K562 (cell line): ENCODE data around the gene NDUFAF2. TPM values are rescaled to one million over a fixed set of nuclear protein-coding genes. Genes with fewer than 3 reads are reported as not detected.

Experiments used
- MAFG ChIP-seq: fragments of 450-650 bp; conservative IDR thresholded peaks from 2 replicates; pipeline ENCODE4 v1.6.1; 2016; ENCODE audit warnings: missing genetic modification characterization, missing compliant biosample characterization
- NELFE ChIP-seq: IDR thresholded peaks from 2 replicates; pipeline ENCODE4 v1.6.1; 2011; ENCODE audit warnings: mild to moderate bottlenecking; ENCODE audit not compliant: insufficient read depth, insufficient read length
- PHF8 ChIP-seq: fragments of 200-600 bp; sonication (generic); IDR thresholded peaks from 2 replicates; pipeline ENCODE4 v1.6.1; 2012; ENCODE audit warnings: mixed run types, mild to moderate bottlenecking, inconsistent platforms, low read length, moderate library complexity, borderline replicate concordance
- POLR2G ChIP-seq: fragments of 200-400 bp; formaldehyde crosslinking; IDR thresholded peaks from 2 replicates; pipeline ENCODE4 v1.6.1; 2017; ENCODE audit warnings: low read depth, mild to moderate bottlenecking, antibody characterized with exemption, low read length, moderate library complexity
- PTTG1 ChIP-seq: fragments of 450-650 bp; IDR thresholded peaks from 2 replicates; pipeline ENCODE4 v1.6.1; 2016; ENCODE audit warnings: low read depth, mild to moderate bottlenecking, missing genetic modification characterization, missing compliant biosample characterization
- RBM39 ChIP-seq: fragments of 200-400 bp; formaldehyde crosslinking; optimal IDR thresholded peaks from 2 replicates; pipeline ENCODE3; 2018; ENCODE audit warnings: low read depth, low read length
- SIN3A ChIP-seq, 2 experiments: fragments of 150-350 bp in 1 of 2; IDR thresholded peaks; 2 replicates each; pipeline ENCODE4 v1.6.1; 2011 to 2016; ENCODE audit warnings: borderline replicate concordance in 2 of 2, low read depth in 2 of 2, low read length in 2 of 2, mild to moderate bottlenecking in 2 of 2, moderate library complexity in 2 of 2; ENCODE audit not compliant: control insufficient read depth in 1 of 2
- SREBF1 ChIP-seq: fragments of 150-350 bp; IDR thresholded peaks from 2 replicates; pipeline ENCODE4 v1.6.1; 2014; ENCODE audit warnings: antibody characterized with exemption, low read depth, low read length, borderline replicate concordance
- TAF15 ChIP-seq: fragments of 200-400 bp; formaldehyde crosslinking; IDR thresholded peaks from 2 replicates; pipeline ENCODE4 v1.6.1; 2017; ENCODE audit warnings: mild to moderate bottlenecking, low read depth, low read length, moderate library complexity
- TEAD4 ChIP-seq, 2 experiments: sonication (generic) in 1 of 2; formaldehyde crosslinking in 1 of 2; IDR thresholded peaks; 2 replicates each; pipeline versions ENCODE4 v1.6.1 to v1.8.0; 2012 to 2022; ENCODE audit warnings: borderline replicate concordance in 1 of 2, inconsistent platforms in 1 of 2, low read length in 1 of 2, mild to moderate bottlenecking in 1 of 2, missing genetic modification reagents in 1 of 2
- TOE1 ChIP-seq, 2 experiments: fragments of 450-650 bp in 1 of 2; sonication (generic) in 1 of 2; formaldehyde crosslinking in 1 of 2; IDR thresholded peaks; 2 replicates each; pipeline versions ENCODE4 v1.7.1 to v1.8.0; 2016 to 2022; ENCODE audit warnings: borderline replicate concordance in 2 of 2, mild to moderate bottlenecking in 2 of 2, antibody characterized with exemption in 1 of 2, inconsistent platforms in 1 of 2, low read depth in 1 of 2, missing genetic modification reagents in 1 of 2, moderate library complexity in 1 of 2
- ZBTB17 ChIP-seq: fragments of 450-650 bp; formaldehyde crosslinking; IDR thresholded peaks from 2 replicates; pipeline ENCODE4 v1.4.0; 2020; ENCODE audit warnings: mild to moderate bottlenecking
- ZC3H11A ChIP-seq: IDR thresholded peaks from 2 replicates; pipeline ENCODE4 v1.6.1; 2012; ENCODE audit warnings: low read depth, low read length, improper control_type of control experiment
- polyA plus RNA-seq, 8 experiments: library from polyadenylated mRNA; depleted of rRNA in 4 of 8; stranded (reverse) in 5 of 8; unstranded in 3 of 8; fragments of >200 nt; fragmentation: Nextera tagmentation in 2 of 8; fragmentation: Illumina TruSeq in 1 of 8; extraction: Ambion mirVana in 2 of 8; extraction: Trizol in 1 of 8; gene quantifications; 2 replicates each; pipeline versions ENCODE4 v1.2.1 to v1.2.3, GENCODE V29; 2011 to 2014; ENCODE audit warnings: inconsistent platforms in 1 of 8, missing spikeins in 1 of 8
- total RNA-seq, 7 experiments: library from RNA; depleted of rRNA in 6 of 7; stranded (reverse); fragments of >200 nt in 6 of 7; fragmentation: Illumina TruSeq in 2 of 7; extraction: Trizol in 2 of 7; gene quantifications; 2 replicates each; pipeline versions ENCODE4 v1.2.1 to v1.2.3, GENCODE V29; 2011 to 2021; ENCODE audit warnings: low replicate concordance in 1 of 7
- TF ChIP-seq, protein P1 (sequence below): IDR thresholded peaks from 2 replicates; pipeline ENCODE4 v1.6.1; 2016; ENCODE audit warnings: missing genetic modification characterization, missing compliant biosample characterization
- TF ChIP-seq, protein P2 (sequence below): fragments of 450-650 bp; IDR thresholded peaks from 2 replicates; pipeline ENCODE4 v1.6.1; 2016
- TF ChIP-seq, protein P3 (sequence below): fragments of 250-450 bp; sonication (Bioruptor Pico); IDR thresholded peaks from 2 replicates; pipeline ENCODE4 v1.9.0; 2021; ENCODE audit warnings: mild to moderate bottlenecking, inconsistent platforms

The NDUFAF2 gene
- total and polyA plus RNA-seq, 9 of the 15 experiments (the other 6 are each of a cell fraction or from before 2014, with no cell fraction given): 56.0 to 155 (median 95.9) TPM

DNA sequence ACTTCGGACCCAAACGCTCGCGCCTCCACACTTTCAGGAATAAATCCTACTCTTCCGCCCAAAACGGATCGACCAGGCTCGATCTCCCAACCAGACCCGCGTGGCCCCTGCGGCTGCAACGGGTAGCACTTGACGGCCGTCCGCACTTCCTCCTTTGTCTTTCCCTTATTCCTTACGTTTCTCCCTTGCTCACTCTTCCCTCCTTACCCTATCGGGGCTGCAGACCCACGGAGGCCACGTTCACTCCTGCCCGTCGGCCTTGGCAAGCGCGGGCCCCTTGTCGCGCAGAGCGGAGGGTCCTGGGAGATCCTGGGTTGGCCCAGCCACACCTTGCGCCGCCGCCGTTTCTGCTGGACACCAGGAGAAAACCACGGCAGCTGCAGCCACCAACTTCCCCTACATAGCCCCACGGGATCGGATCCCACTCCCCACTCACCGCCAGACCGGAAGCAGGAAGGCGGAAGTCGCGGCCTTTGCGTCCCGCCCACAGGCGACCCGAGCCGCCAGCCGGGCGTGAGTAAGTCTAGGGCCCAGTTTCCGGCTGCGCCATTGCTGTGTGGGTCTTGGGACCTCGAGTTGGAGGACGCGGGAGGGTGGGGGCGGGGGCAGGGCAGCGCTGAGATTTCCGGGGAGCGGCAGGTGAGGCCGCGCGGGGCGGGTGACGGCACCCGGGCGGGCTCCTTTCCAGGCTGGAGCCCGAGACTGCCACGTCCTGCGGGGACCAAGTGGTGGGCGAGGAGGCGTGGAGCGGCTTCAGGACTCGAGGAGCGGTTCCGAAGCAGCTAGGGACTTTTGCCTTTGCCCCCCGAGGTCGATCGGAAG, 217.2 kb downstream of the NDUFAF2 start, which contains the start of gene SMIM15 (continued):
- TF ChIP-seq POLR2G: peak; percentile 98
- TF ChIP-seq, protein P1, sequence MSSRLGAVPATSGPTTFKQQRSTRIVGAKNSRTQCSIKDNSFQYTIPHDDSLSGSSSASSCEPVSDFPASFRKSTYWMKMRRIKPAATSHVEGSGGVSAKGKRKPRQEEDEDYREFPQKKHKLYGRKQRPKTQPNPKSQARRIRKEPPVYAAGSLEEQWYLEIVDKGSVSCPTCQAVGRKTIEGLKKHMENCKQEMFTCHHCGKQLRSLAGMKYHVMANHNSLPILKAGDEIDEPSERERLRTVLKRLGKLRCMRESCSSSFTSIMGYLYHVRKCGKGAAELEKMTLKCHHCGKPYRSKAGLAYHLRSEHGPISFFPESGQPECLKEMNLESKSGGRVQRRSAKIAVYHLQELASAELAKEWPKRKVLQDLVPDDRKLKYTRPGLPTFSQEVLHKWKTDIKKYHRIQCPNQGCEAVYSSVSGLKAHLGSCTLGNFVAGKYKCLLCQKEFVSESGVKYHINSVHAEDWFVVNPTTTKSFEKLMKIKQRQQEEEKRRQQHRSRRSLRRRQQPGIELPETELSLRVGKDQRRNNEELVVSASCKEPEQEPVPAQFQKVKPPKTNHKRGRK (tag): no peak
- TF ChIP-seq TAF15: no peak
- TF ChIP-seq ZC3H11A: no peak
- TF ChIP-seq, protein P2, sequence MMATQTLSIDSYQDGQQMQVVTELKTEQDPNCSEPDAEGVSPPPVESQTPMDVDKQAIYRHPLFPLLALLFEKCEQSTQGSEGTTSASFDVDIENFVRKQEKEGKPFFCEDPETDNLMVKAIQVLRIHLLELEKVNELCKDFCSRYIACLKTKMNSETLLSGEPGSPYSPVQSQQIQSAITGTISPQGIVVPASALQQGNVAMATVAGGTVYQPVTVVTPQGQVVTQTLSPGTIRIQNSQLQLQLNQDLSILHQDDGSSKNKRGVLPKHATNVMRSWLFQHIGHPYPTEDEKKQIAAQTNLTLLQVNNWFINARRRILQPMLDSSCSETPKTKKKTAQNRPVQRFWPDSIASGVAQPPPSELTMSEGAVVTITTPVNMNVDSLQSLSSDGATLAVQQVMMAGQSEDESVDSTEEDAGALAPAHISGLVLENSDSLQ: no peak
- peak in 1 of 2 experiments; percentile 44; a peak in 1 of 4 replicates for TF ChIP-seq SIN3A (IDR thresholded peaks at IDR 0.05; ENCODE audit: borderline replicate concordance in 2 of 2, control insufficient read depth in 1 of 2, low read depth in 2 of 2, low read length in 2 of 2)
- TF ChIP-seq SREBF1: no peak
- TF ChIP-seq PTTG1 (tag): no peak
- TF ChIP-seq ZBTB17 (CRISPR knock-in tag): no peak; the same call in 1 of the 2 replicates
- TF ChIP-seq TEAD4 (IDR thresholded peaks at IDR 0.05; ENCODE audit: low read length): peak; percentile 5
- no peak for TF ChIP-seq TEAD4 (CRISPR knock-in tag; IDR thresholded peaks at IDR 0.05; ENCODE audit: borderline replicate concordance)
- TF ChIP-seq PHF8: peak; percentile 99
- no peak for TF ChIP-seq MAFG (tag)
- TF ChIP-seq NELFE: no peak
- peak; percentile 21; the same call in 1 of the 2 replicates for TF ChIP-seq TOE1 (IDR thresholded peaks at IDR 0.05; ENCODE audit: borderline replicate concordance)
- TF ChIP-seq TOE1 (CRISPR knock-in tag; IDR thresholded peaks at IDR 0.05; ENCODE audit: borderline replicate concordance, low read depth): no peak
- TF ChIP-seq, protein P3, sequence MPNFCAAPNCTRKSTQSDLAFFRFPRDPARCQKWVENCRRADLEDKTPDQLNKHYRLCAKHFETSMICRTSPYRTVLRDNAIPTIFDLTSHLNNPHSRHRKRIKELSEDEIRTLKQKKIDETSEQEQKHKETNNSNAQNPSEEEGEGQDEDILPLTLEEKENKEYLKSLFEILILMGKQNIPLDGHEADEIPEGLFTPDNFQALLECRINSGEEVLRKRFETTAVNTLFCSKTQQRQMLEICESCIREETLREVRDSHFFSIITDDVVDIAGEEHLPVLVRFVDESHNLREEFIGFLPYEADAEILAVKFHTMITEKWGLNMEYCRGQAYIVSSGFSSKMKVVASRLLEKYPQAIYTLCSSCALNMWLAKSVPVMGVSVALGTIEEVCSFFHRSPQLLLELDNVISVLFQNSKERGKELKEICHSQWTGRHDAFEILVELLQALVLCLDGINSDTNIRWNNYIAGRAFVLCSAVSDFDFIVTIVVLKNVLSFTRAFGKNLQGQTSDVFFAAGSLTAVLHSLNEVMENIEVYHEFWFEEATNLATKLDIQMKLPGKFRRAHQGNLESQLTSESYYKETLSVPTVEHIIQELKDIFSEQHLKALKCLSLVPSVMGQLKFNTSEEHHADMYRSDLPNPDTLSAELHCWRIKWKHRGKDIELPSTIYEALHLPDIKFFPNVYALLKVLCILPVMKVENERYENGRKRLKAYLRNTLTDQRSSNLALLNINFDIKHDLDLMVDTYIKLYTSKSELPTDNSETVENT (CRISPR knock-in tag): peak; percentile 51; the same call in 1 of the 2 replicates
- TF ChIP-seq RBM39: no peak
